CD14-positive monocyte (primary cell): ENCODE measurements around the gene LRRC18. TPM values are rescaled to one million over a fixed set of nuclear protein-coding genes. Genes with fewer than 3 reads are reported as not detected.

ENCODE experiments used
- DNase-seq, 3 donors: peaks; one replicate each; pipeline ENCODE4 v3.0.0-alpha.2; 2011 to 2022
- H2AFZ ChIP-seq: 2 replicates; pipeline ENCODE4 v1.6.0; 2012; ENCODE audit warnings: mild to moderate bottlenecking, low read depth, low read length, inconsistent platforms; ENCODE audit not compliant: insufficient read depth, poor library complexity, severe bottlenecking
- H3K27ac ChIP-seq, 2 donors: 1 replicate in 1 of 2; 2 replicates in 1 of 2; pipeline ENCODE4 v1.5.1; 2012 to 2013; ENCODE audit warnings: low read length in 2 of 2, control low read depth in 1 of 2, inconsistent platforms in 1 of 2, low read depth in 1 of 2, mild to moderate bottlenecking in 1 of 2
- H3K27me3 ChIP-seq, 2 donors: one replicate each; pipeline versions ENCODE4 v1.6.0 to v1.6.1; 2011 to 2013; ENCODE audit warnings: low read length in 2 of 2; ENCODE audit not compliant: control insufficient read depth in 2 of 2, insufficient read depth in 2 of 2
- H3K36me3 ChIP-seq, 2 donors: replicated peaks in 1 of 2; 1 replicate in 1 of 2; 2 replicates in 1 of 2; pipeline versions ENCODE4 v1.5.1 to v1.6.1; 2012 to 2013; ENCODE audit warnings: low read length in 2 of 2, control low read depth in 1 of 2, inconsistent platforms in 1 of 2, mild to moderate bottlenecking in 1 of 2; ENCODE audit not compliant: insufficient read depth in 2 of 2, control insufficient read depth in 1 of 2
- H3K4me1 ChIP-seq, 2 donors: 1 replicate in 1 of 2; 2 replicates in 1 of 2; pipeline versions ENCODE4 v1.5.1 to v1.6.1; 2012 to 2013; ENCODE audit warnings: low read length in 2 of 2, control low read depth in 1 of 2, inconsistent platforms in 1 of 2, mild to moderate bottlenecking in 1 of 2, moderate library complexity in 1 of 2; ENCODE audit not compliant: insufficient read depth in 2 of 2, control insufficient read depth in 1 of 2
- H3K4me2 ChIP-seq: replicated peaks from 2 replicates; pipeline ENCODE3; 2012; ENCODE audit warnings: low read length, moderate library complexity, mild to moderate bottlenecking; ENCODE audit not compliant: poor library complexity, severe bottlenecking; ENCODE audit errors: extremely low read depth
- H3K4me3 ChIP-seq, 3 experiments: fragments of 200-600 bp in 1 of 3; sonication (generic) in 1 of 3; replicated peaks in 1 of 3; 1 replicate in 2 of 3; 2 replicates in 1 of 3; pipeline ENCODE4 v1.5.1; 2011 to 2013; ENCODE audit warnings: low read length in 3 of 3, mild to moderate bottlenecking in 3 of 3, control low read depth in 2 of 3, low read depth in 2 of 3, inconsistent platforms in 1 of 3, moderate library complexity in 1 of 3
- H3K79me2 ChIP-seq: 2 replicates; pipeline ENCODE4 v1.6.0; 2012; ENCODE audit warnings: mild to moderate bottlenecking, control low read depth, inconsistent platforms, low read length, moderate library complexity; ENCODE audit not compliant: insufficient read depth
- H3K9ac ChIP-seq: 2 replicates; pipeline ENCODE4 v1.6.0; 2017; ENCODE audit warnings: low read length, mild to moderate bottlenecking; ENCODE audit not compliant: insufficient read depth, poor library complexity, severe bottlenecking
- H3K9me3 ChIP-seq, 2 donors: replicated peaks in 1 of 2; 1 replicate in 1 of 2; 2 replicates in 1 of 2; pipeline versions ENCODE4 v1.5.1 to v1.6.1; 2012 to 2013; ENCODE audit warnings: low read length in 2 of 2, control low read depth in 1 of 2; ENCODE audit not compliant: control insufficient read depth in 1 of 2, insufficient read depth in 1 of 2
- H4K20me1 ChIP-seq: 2 replicates; pipeline ENCODE4 v1.6.0; 2012; ENCODE audit warnings: mild to moderate bottlenecking, low read length, control low read depth, moderate library complexity; ENCODE audit not compliant: insufficient read depth
- H3K27ac Mint-ChIP-seq, 7 donors: one replicate each; pipeline ENCODE4 v1.8.0; 2020; ENCODE audit warnings: mild to moderate bottlenecking in 7 of 7, mixed read lengths in 7 of 7, moderate library complexity in 6 of 7, inconsistent platforms in 2 of 7
- H3K27me3 Mint-ChIP-seq, 3 donors: one replicate each; pipeline ENCODE4 v1.8.0; 2021 to 2022; ENCODE audit warnings: low read depth in 3 of 3, mild to moderate bottlenecking in 3 of 3, mixed read lengths in 3 of 3, moderate library complexity in 3 of 3, inconsistent platforms in 1 of 3
- H3K36me3 Mint-ChIP-seq, 2 donors: one replicate each; pipeline ENCODE4 v1.8.0; 2020; ENCODE audit warnings: mixed read lengths in 2 of 2, inconsistent platforms in 1 of 2, mild to moderate bottlenecking in 1 of 2
- H3K4me1 Mint-ChIP-seq: one replicate; pipeline ENCODE4 v1.8.0; 2020; ENCODE audit warnings: mild to moderate bottlenecking, mixed read lengths
- H3K4me3 Mint-ChIP-seq, 2 donors: one replicate each; pipeline ENCODE4 v1.8.0; 2020; ENCODE audit warnings: mild to moderate bottlenecking in 2 of 2, mixed read lengths in 2 of 2, moderate library complexity in 1 of 2
- H3K9me3 Mint-ChIP-seq, 7 donors: one replicate each; pipeline ENCODE4 v1.8.0; 2020 to 2022; ENCODE audit warnings: mixed read lengths in 7 of 7, mild to moderate bottlenecking in 6 of 7, moderate library complexity in 6 of 7, inconsistent platforms in 2 of 7
- WGBS: methylation state at CpG from one replicate; pipeline ENCODE4 v1.1.5; 2013; ENCODE audit warnings: missing lambda C conversion rate; ENCODE audit not compliant: insufficient coverage; 5-methylcytosine and 5-hydroxymethylcytosine counted together
- intact Hi-C, 2 donors: fragments of 100-400 bp; cut with micrococcal nuclease; formaldehyde crosslinking; loops; one replicate each; pipeline versions ENCODE4 v1.15.0 to v1.15.1; 2023
- polyA plus RNA-seq, 3 donors: library from polyadenylated mRNA; depleted of rRNA in 1 of 3; unstranded in 2 of 3; stranded (reverse) in 1 of 3; fragments of 300-500 nt in 2 of 3; fragments of >200 nt in 1 of 3; fragmentation: Illumina TruSeq in 2 of 3; gene quantifications; 1 replicate in 2 of 3; 2 replicates in 1 of 3; pipeline ENCODE4 v1.2.3, GENCODE V29; 2012 to 2021
- TF ChIP-seq, protein P1 (sequence below): fragments of 200-600 bp; IDR thresholded peaks from one replicate; pipeline ENCODE4 v1.8.0; 2022; ENCODE audit warnings: antibody characterized with exemption, mild to moderate bottlenecking

LRRC18 gene
- polyA plus RNA-seq, 3 donors, result not detected

DNA sequence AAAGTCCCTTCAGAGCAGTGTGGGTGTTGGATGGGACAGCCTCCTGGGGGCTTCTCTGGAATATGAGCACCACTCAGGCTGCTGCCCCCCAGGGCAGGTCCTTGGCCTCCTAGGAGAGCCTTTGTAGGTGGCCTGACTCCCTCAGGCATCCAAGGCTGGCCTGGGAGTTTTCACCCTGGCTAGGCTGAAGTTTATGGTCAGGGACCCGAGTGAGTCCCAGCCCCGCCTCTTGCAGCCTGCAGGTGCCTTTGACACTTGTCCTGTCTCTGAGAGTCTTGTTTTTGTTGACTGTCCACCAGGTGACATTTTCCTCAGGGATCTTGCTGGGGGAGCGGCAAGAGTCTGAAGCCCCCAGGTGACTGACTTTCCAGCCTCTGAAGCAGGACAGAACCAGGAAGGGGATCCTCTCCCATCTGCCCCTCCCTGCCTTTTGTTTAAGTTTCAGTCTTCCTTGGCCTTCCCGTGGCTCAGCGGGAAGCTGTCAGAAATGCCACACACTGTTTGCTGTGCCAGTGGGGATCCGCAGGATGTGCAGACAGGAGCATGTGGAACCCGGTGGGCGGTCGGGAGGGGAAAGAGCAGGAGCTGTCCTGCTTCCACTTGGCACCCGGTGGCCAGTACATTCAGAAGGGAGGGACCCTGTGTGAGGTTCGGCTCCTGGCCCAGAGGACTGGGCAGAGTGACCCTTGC, 59.5 kb downstream of the LRRC18 start:
- peaks cover 57 to 92% of the 10 kb centered on the region in 2 donors for H3K36me3 ChIP-seq
- no peaks in the 10 kb centered on the region for H3K27me3 ChIP-seq
- no peak overlapping the region for H3K4me3 Mint-ChIP-seq
- peaks cover 6% of the 10 kb centered on the region for H3K4me1 Mint-ChIP-seq
- no peak overlapping the region for H2AFZ ChIP-seq
- H4K20me1 ChIP-seq, result no peaks in the 10 kb centered on the region
- TF ChIP-seq, protein P1, sequence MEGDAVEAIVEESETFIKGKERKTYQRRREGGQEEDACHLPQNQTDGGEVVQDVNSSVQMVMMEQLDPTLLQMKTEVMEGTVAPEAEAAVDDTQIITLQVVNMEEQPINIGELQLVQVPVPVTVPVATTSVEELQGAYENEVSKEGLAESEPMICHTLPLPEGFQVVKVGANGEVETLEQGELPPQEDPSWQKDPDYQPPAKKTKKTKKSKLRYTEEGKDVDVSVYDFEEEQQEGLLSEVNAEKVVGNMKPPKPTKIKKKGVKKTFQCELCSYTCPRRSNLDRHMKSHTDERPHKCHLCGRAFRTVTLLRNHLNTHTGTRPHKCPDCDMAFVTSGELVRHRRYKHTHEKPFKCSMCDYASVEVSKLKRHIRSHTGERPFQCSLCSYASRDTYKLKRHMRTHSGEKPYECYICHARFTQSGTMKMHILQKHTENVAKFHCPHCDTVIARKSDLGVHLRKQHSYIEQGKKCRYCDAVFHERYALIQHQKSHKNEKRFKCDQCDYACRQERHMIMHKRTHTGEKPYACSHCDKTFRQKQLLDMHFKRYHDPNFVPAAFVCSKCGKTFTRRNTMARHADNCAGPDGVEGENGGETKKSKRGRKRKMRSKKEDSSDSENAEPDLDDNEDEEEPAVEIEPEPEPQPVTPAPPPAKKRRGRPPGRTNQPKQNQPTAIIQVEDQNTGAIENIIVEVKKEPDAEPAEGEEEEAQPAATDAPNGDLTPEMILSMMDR, result no peak
- peaks cover 67 to 88% of the 10 kb centered on the region in 2 donors for H3K36me3 Mint-ChIP-seq
- no peaks in the 10 kb centered on the region for H3K79me2 ChIP-seq
- no peak overlapping the region for H3K27ac ChIP-seq
- no peak overlapping the region for H3K4me3 ChIP-seq
- H3K9me3 Mint-ChIP-seq, result peaks cover 0 to 3% (median 0%) of the 10 kb centered on the region in 7 donors
- H3K4me2 ChIP-seq, result no peak overlapping the region
- H3K27ac Mint-ChIP-seq, result peak overlapping the region in 2 of 7 donors; percentile 12 to 58
- intact Hi-C loops, result no loop called here
- H3K9me3 ChIP-seq, result no peaks in the 10 kb centered on the region
- no peak overlapping the region for H3K9ac ChIP-seq
- WGBS, result 96% methylated on average over 11 of the region's 11 CpGs
- H3K27me3 Mint-ChIP-seq, result peaks cover 0 to 5% (median 1%) of the 10 kb centered on the region in 3 donors
- DNase-seq, result no peak
- no peaks in the 10 kb centered on the region for H3K4me1 ChIP-seq

DNA sequence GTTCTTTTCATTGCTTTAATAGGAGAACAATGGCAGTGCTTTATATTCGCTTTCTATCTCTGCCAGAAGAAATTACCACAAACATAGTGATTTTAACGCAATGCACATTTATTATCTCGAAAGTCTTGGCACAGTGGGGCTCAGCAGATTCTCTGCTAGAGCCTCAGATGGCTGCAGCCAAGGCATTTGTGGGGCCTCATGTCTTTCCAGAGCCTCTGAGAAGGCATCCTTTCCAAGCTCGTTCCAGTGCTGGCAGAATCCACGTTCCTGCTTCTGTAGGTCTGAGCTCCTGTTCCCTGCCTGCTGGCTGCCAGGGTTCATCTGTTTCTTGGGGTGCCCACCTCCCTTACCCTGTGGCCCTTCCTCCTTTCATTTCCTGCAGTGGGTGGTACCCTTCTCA, 60.2 kb downstream of the LRRC18 start:
- Histone ChIP-seq H3K27me3 (no peaks in the 10 kb centered on the region), H3K27ac (no peak overlapping the region), H3K79me2 (no peaks in the 10 kb centered on the region), H3K4me1 (no peaks in the 10 kb centered on the region), H3K9me3 (no peaks in the 10 kb centered on the region), H3K4me3 (no peak overlapping the region), H3K4me2 (no peak overlapping the region), H3K36me3 (peaks cover 62 to 90% of the 10 kb centered on the region in 2 donors), H3K9ac (no peak overlapping the region), H4K20me1 (no peaks in the 10 kb centered on the region), H2AFZ (no peak overlapping the region)
- Mint-ChIP-seq H3K27me3 (peaks cover 0 to 5% (median 0%) of the 10 kb centered on the region in 3 donors), H3K4me1 (peaks cover 6% of the 10 kb centered on the region), H3K36me3 (peaks cover 68 to 87% of the 10 kb centered on the region in 2 donors), H3K9me3 (peaks cover 0 to 3% (median 0%) of the 10 kb centered on the region in 7 donors), H3K27ac (peak overlapping the region in 1 of 7 donors; percentile 12), H3K4me3 (no peak overlapping the region)
- intact Hi-C loops, result no loop called here
- DNase-seq, result no peak
- TF ChIP-seq, protein P1, result no peak
- WGBS, result 84% methylated on average over 4 of the region's 5 CpGs
